ENCODE results near the gene ERGIC3. TPM values are rescaled to one million over a fixed set of nuclear protein-coding genes. Genes with fewer than 3 reads are reported as not detected.

The ERGIC3 gene
- polyA plus RNA-seq = 146 and 164 TPM in 2 replicates

GRCh38 chr20:35541783-35542662 lies at the start of gene ERGIC3:
ERGIC3 (plus strand) TSS chr20:35542078; CDS start chr20:35542098, 20 bp downstream.

GRCh38 chr20:35529552-35529951 lies 12.3 kb upstream of the ERGIC3 start, which contains the start of gene C20orf173:
C20orf173 (minus strand) TSS chr20:35529652; CDS start chr20:35529373, 279 bp downstream.

Other genes starting within 250 kb of the ERGIC3 start
- gene FAM83C, start 249.7 kb upstream of the ERGIC3 start, polyA plus RNA-seq = not detected in 2 replicates
- gene UQCC1, start 130.1 kb upstream of the ERGIC3 start, polyA plus RNA-seq = 56.2 and 58.1 TPM in 2 replicates
- gene GDF5, start 103.8 kb upstream of the ERGIC3 start, polyA plus RNA-seq = 0.20 TPM in 1 of 2 replicates, not detected in the other
- gene CEP250, start 86.5 kb upstream of the ERGIC3 start, polyA plus RNA-seq = 2.3 and 6.1 TPM in 2 replicates
- not detected in 2 replicates for gene C20orf173, start 12.4 kb upstream of the ERGIC3 start, polyA plus RNA-seq
- not detected in 2 replicates for gene SPAG4, start 73.8 kb downstream of the ERGIC3 start, polyA plus RNA-seq
- gene CPNE1, start 122.8 kb downstream of the ERGIC3 start, polyA plus RNA-seq = 61.0 and 64.9 TPM in 2 replicates
- 5.4 and 5.5 TPM in 2 replicates for gene RBM12, start 122.8 kb downstream of the ERGIC3 start, polyA plus RNA-seq
- gene NFS1, start 157.3 kb downstream of the ERGIC3 start, polyA plus RNA-seq = 61.6 and 97.9 TPM in 2 replicates
- 384 and 446 TPM in 2 replicates for gene ROMO1, start 157.3 kb downstream of the ERGIC3 start, polyA plus RNA-seq
- gene RBM39, start 200.2 kb downstream of the ERGIC3 start, polyA plus RNA-seq = 121 and 138 TPM in 2 replicates
- gene PHF20, start 229.9 kb downstream of the ERGIC3 start, polyA plus RNA-seq = 139 and 149 TPM in 2 replicates